ENCODE results near the gene CDCA7. TPM values are rescaled to one million over a fixed set of nuclear protein-coding genes. Genes with fewer than 3 reads are reported as not detected.

Gene CDCA7
- total RNA-seq (2022; extraction: Qiagen RNA extraction): 41.6 to 50.3 TPM (median 48.7 TPM) in 5 replicates

DNA sequence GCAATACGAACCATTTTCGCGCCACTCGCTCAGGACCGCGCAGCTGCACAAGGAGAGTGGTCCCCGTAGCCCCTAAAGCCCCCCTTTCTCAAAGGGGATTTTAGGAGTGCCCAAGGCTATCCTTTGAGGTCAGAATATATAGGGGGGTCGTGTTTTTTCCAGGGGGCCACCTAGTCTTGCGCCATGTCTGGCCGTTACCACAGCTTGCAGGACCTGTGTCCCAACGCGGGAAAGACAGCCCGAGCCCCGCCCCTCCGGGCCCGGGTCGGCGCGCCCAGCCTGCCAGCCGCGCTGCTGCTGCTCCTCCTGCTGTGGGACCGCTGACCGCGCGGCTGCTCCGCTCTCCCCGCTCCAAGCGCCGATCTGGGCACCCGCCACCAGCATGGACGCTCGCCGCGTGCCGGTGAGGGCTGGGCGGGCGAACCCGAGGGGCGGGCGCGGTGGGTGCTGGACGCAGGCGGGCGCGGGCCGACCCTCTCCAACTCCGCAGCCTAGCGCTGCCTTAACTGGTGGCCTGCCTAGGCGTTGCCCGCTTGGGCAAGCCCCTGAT lies at the start of gene CDCA7:
TSS of gene CDCA7 (plus strand) at position 291 of the 550 bp plus-strand sequence. CDS start at position 383, 92 bp downstream.

Measured in A549 treated with CORT108297 at 1 μM for 4 hours (cell line).